IgD-negative memory B cell (primary cell): ENCODE data around the gene ULBP2. TPM values are rescaled to one million over a fixed set of nuclear protein-coding genes. Genes with fewer than 3 reads are reported as not detected.

Experiments used
- H3K27ac Mint-ChIP-seq, 3 donors: one replicate each; pipeline ENCODE4 v1.8.0; 2020 to 2022; ENCODE audit warnings: mild to moderate bottlenecking in 3 of 3, mixed read lengths in 3 of 3, moderate library complexity in 1 of 3
- H3K27me3 Mint-ChIP-seq: one replicate; pipeline ENCODE4 v1.8.0; 2021; ENCODE audit warnings: mixed read lengths
- H3K36me3 Mint-ChIP-seq: one replicate; pipeline ENCODE4 v1.8.0; 2020; ENCODE audit warnings: mild to moderate bottlenecking, mixed read lengths
- H3K4me1 Mint-ChIP-seq, 3 donors: one replicate each; pipeline ENCODE4 v1.8.0; 2020 to 2022; ENCODE audit warnings: mixed read lengths in 3 of 3, mild to moderate bottlenecking in 1 of 3
- H3K4me3 Mint-ChIP-seq, 4 donors: one replicate each; pipeline ENCODE4 v1.8.0; 2020 to 2022; ENCODE audit warnings: mild to moderate bottlenecking in 4 of 4, mixed read lengths in 4 of 4, moderate library complexity in 3 of 4
- H3K9me3 Mint-ChIP-seq, 3 donors: one replicate each; pipeline ENCODE4 v1.8.0; 2020 to 2021; ENCODE audit warnings: mixed read lengths in 3 of 3, mild to moderate bottlenecking in 1 of 3
- polyA plus RNA-seq: library from polyadenylated mRNA; unstranded; fragments of 300-500 nt; fragmentation: Illumina TruSeq; gene quantifications from one replicate; pipeline ENCODE4 v1.2.3, GENCODE V29; 2021

ULBP2 gene
- polyA plus RNA-seq = 0.33 TPM

- Mint-ChIP-seq H3K4me3 (peak within 1 kb of the TSS; percentile 85 to 95 (median 93)), H3K36me3 (no peaks in the 10 kb centered on the region), H3K4me1 (peaks cover 12 to 27% (median 18%) of the 10 kb centered on the region in 3 donors), H3K27ac (peak within 1 kb of the TSS; percentile 65 to 97 (median 83)), H3K9me3 (no peaks in the 10 kb centered on the region), H3K27me3 (peaks cover 51% of the 10 kb centered on the region)
These were observed at the start of gene ULBP2 for GRCh38 chr6:149941583-149942460. Gene ULBP2 (plus strand): TSS chr6:149942014. CDS start chr6:149942073, 59 bp downstream.

- Mint-ChIP-seq H3K9me3 (peaks cover 0 to 1% (median 0%) of the 10 kb centered on the region in 3 donors), H3K36me3 (no peaks in the 10 kb centered on the region), H3K4me3 (no peak overlapping the region), H3K27ac (no peak overlapping the region), H3K27me3 (peaks cover 5% of the 10 kb centered on the region), H3K4me1 (peaks cover 0 to 5% (median 1%) of the 10 kb centered on the region in 3 donors)
These were observed 46.7 kb upstream of the ULBP2 start for GRCh38 chr6:149895048-149895590.

- Mint-ChIP-seq H3K36me3 (no peaks in the 10 kb centered on the region), H3K4me3 (no peak overlapping the region), H3K9me3 (peaks cover 0 to 1% (median 0%) of the 10 kb centered on the region in 3 donors), H3K27me3 (peaks cover 5% of the 10 kb centered on the region), H3K27ac (no peak overlapping the region), H3K4me1 (peaks cover 0 to 5% (median 1%) of the 10 kb centered on the region in 3 donors)
These were observed 46.0 kb upstream of the ULBP2 start for GRCh38 chr6:149895833-149896271.

- Mint-ChIP-seq H3K4me3 (peak overlapping the region in 1 of 4 donors; percentile 4), H3K36me3 (no peaks in the 10 kb centered on the region), H3K9me3 (peaks cover 0 to 1% (median 0%) of the 10 kb centered on the region in 3 donors), H3K27ac (no peak overlapping the region), H3K27me3 (peaks cover 5% of the 10 kb centered on the region), H3K4me1 (peaks cover 0 to 5% (median 1%) of the 10 kb centered on the region in 3 donors)
These were observed 45.3 kb upstream of the ULBP2 start for GRCh38 chr6:149896491-149896890.

- Mint-ChIP-seq H3K27ac (no peak overlapping the region), H3K36me3 (no peaks in the 10 kb centered on the region), H3K4me1 (peaks cover 0 to 5% (median 1%) of the 10 kb centered on the region in 3 donors), H3K9me3 (peaks cover 0 to 1% (median 0%) of the 10 kb centered on the region in 3 donors), H3K4me3 (peak overlapping the region in 1 of 4 donors; percentile 59), H3K27me3 (peaks cover 6% of the 10 kb centered on the region)
These were observed 44.7 kb upstream of the ULBP2 start for GRCh38 chr6:149897015-149897697.

GRCh38 chr6:149897855-149898744, 43.7 kb upstream of the ULBP2 start, which contains the start of gene RAET1E:
Gene RAET1E (minus strand): TSS chr6:149898113. CDS start chr6:149890901, 7,212 bp downstream.
- H3K4me3 Mint-ChIP-seq = peak within 1 kb of the TSS in 1 of 4 donors; percentile 59
- no peak within 1 kb of the TSS for H3K27ac Mint-ChIP-seq
- peaks cover 4% of the 10 kb centered on the region for H3K27me3 Mint-ChIP-seq
- peaks cover 0 to 1% (median 0%) of the 10 kb centered on the region in 3 donors for H3K9me3 Mint-ChIP-seq
- H3K36me3 Mint-ChIP-seq = no peaks in the 10 kb centered on the region
- H3K4me1 Mint-ChIP-seq = peaks cover 0 to 5% (median 1%) of the 10 kb centered on the region in 3 donors

- H3K4me3 Mint-ChIP-seq = peak overlapping the region in 2 of 4 donors; percentile 13 to 63
- no peak overlapping the region for H3K27ac Mint-ChIP-seq
- no peaks in the 10 kb centered on the region for H3K36me3 Mint-ChIP-seq
- no peaks in the 10 kb centered on the region for H3K9me3 Mint-ChIP-seq
- peaks cover 0 to 5% (median 1%) of the 10 kb centered on the region in 3 donors for H3K4me1 Mint-ChIP-seq
- H3K27me3 Mint-ChIP-seq = peaks cover 4% of the 10 kb centered on the region
These were observed 42.8 kb upstream of the ULBP2 start for GRCh38 chr6:149898966-149899365.

GRCh38 chr6:149899486-149899885, 42.3 kb upstream of the ULBP2 start:
- H3K9me3 Mint-ChIP-seq = no peaks in the 10 kb centered on the region
- H3K27me3 Mint-ChIP-seq = peaks cover 4% of the 10 kb centered on the region
- no peaks in the 10 kb centered on the region for H3K36me3 Mint-ChIP-seq
- H3K4me3 Mint-ChIP-seq = no peak overlapping the region
- no peak overlapping the region for H3K27ac Mint-ChIP-seq
- peaks cover 0 to 5% (median 1%) of the 10 kb centered on the region in 3 donors for H3K4me1 Mint-ChIP-seq

- no peaks in the 10 kb centered on the region for H3K36me3 Mint-ChIP-seq
- H3K27me3 Mint-ChIP-seq = peaks cover 4% of the 10 kb centered on the region
- no peaks in the 10 kb centered on the region for H3K9me3 Mint-ChIP-seq
- no peak overlapping the region for H3K27ac Mint-ChIP-seq
- H3K4me1 Mint-ChIP-seq = peaks cover 0 to 5% (median 1%) of the 10 kb centered on the region in 3 donors
- H3K4me3 Mint-ChIP-seq = no peak overlapping the region
These were observed 41.7 kb upstream of the ULBP2 start for GRCh38 chr6:149899926-149900619.

- Mint-ChIP-seq H3K27me3 (peaks cover 3% of the 10 kb centered on the region), H3K4me3 (no peak overlapping the region)
These were observed 41.0 kb upstream of the ULBP2 start for GRCh38 chr6:149900620-149901443.

GRCh38 chr6:149901444-149902140, 40.2 kb upstream of the ULBP2 start:
- peaks cover 0 to 3% (median 1%) of the 10 kb centered on the region in 3 donors for H3K4me1 Mint-ChIP-seq
- no peak overlapping the region for H3K4me3 Mint-ChIP-seq
- H3K36me3 Mint-ChIP-seq = no peaks in the 10 kb centered on the region
- no peak overlapping the region for H3K27ac Mint-ChIP-seq
- no peaks in the 10 kb centered on the region for H3K9me3 Mint-ChIP-seq
- H3K27me3 Mint-ChIP-seq = peaks cover 6% of the 10 kb centered on the region

More at GRCh38 chr6:149900620-149901443, 41.0 kb upstream of the ULBP2 start:
- no peak overlapping the region for H3K27ac Mint-ChIP-seq
- H3K4me1 Mint-ChIP-seq = peaks cover 0 to 5% (median 1%) of the 10 kb centered on the region in 3 donors
- H3K36me3 Mint-ChIP-seq = no peaks in the 10 kb centered on the region
- H3K9me3 Mint-ChIP-seq = no peaks in the 10 kb centered on the region

GRCh38 chr6:149903938-149904611, 37.7 kb upstream of the ULBP2 start:
- Mint-ChIP-seq H3K36me3 (peaks cover 3% of the 10 kb centered on the region), H3K27ac (no peak overlapping the region), H3K4me1 (no peaks in the 10 kb centered on the region), H3K4me3 (no peak overlapping the region), H3K27me3 (peaks cover 10% of the 10 kb centered on the region), H3K9me3 (peaks cover 2 to 8% (median 6%) of the 10 kb centered on the region in 3 donors)
